Activated CD4-positive, alpha-beta T cell treated with anti-CD3 and anti-CD28 coated beads for 36 hours (primary cell): Measurements from ENCODE around the gene ADAMTS15. TPM values are rescaled to one million over a fixed set of nuclear protein-coding genes. Genes with fewer than 3 reads are reported as not detected.

Experiments used
- ATAC-seq: fragments of 200-7000 bp; cut with Tn5 transposase; one replicate; pipeline ENCODE4 v1.10.0; 2021; ENCODE audit warnings: mild to moderate bottlenecking, moderate library complexity
- CTCF ChIA-PET: fragments of 350-600 bp; sonication (Branson Sonifier 250); formaldehyde crosslinking; loops from one replicate; lab custom pipeline; 2021; ENCODE audit warnings: antibody characterized with exemption; lab: Charles Lee
- POLR2A ChIA-PET: fragments of 350-600 bp; sonication (Branson Sonifier 250); formaldehyde crosslinking; loops from one replicate; lab custom pipeline; 2021; ENCODE audit warnings: antibody characterized with exemption, inconsistent platforms; lab: Charles Lee
- DNase-seq: peaks from one replicate; pipeline ENCODE4 v3.0.0-alpha.2; 2020
- H3K27ac Mint-ChIP-seq: one replicate; pipeline ENCODE4 v1.8.0; 2021; ENCODE audit warnings: mixed read lengths
- H3K27me3 Mint-ChIP-seq: one replicate; pipeline ENCODE4 v1.8.0; 2021; ENCODE audit warnings: mixed read lengths
- H3K36me3 Mint-ChIP-seq: one replicate; pipeline ENCODE4 v1.8.0; 2021; ENCODE audit warnings: low read depth, mixed read lengths
- H3K4me1 Mint-ChIP-seq: one replicate; pipeline ENCODE4 v1.8.0; 2021; ENCODE audit warnings: mixed read lengths
- H3K4me3 Mint-ChIP-seq: one replicate; pipeline ENCODE4 v1.8.0; 2021; ENCODE audit warnings: mild to moderate bottlenecking, moderate library complexity, mixed read lengths
- H3K9me3 Mint-ChIP-seq: one replicate; pipeline ENCODE4 v1.8.0; 2021; ENCODE audit warnings: low read depth, mixed read lengths
- intact Hi-C, 2 experiments: fragments of 100-400 bp; cut with DNase I in 1 of 2; cut with micrococcal nuclease in 1 of 2; formaldehyde crosslinking; loops; one replicate each; pipeline versions ENCODE4 v1.14.2 to v1.15.1; 2022 to 2024; cut with DNase I, micrococcal nuclease
- total RNA-seq, 2 experiments: library from RNA; stranded (reverse); gene quantifications; one replicate each; pipeline ENCODE4 v1.2.3, GENCODE V29; 2021

ADAMTS15 gene
- not detected for total RNA-seq

GRCh38 chr11:130448416-130449309, at the start of gene ADAMTS15:
Gene ADAMTS15 (plus strand): TSS chr11:130448645. CDS start chr11:130448974, 329 bp downstream.
- Mint-ChIP-seq H3K4me1 (peaks cover 9% of the 10 kb centered on the region), H3K36me3 (no peaks in the 10 kb centered on the region), H3K27ac (no peak within 1 kb of the TSS), H3K9me3 (no peaks in the 10 kb centered on the region), H3K27me3 (peaks cover 36% of the 10 kb centered on the region), H3K4me3 (peak within 1 kb of the TSS; percentile 38)
- ChIA-PET CTCF (interaction anchor here (0.7 to 1.9 kb wide), 4 partner anchors 17 to 413 kb away, joined by 3 to 6 read pairs (median 3); no protein-coding TSS in a partner anchor), POLR2A (no interaction called here)
- intact Hi-C loops = no loop called here
- DNase-seq (peak; percentile 74), ATAC-seq (peak; percentile 91)

- CTCF ChIA-PET = interaction anchor here (1.5 kb wide), 1 partner anchor 12 kb away, joined by 3 read pairs; no protein-coding TSS in a partner anchor
- H3K4me1 Mint-ChIP-seq = peaks cover 9% of the 10 kb centered on the region
Measured at GRCh38 chr11:130399196-130399595, 49.2 kb upstream of the ADAMTS15 start.

GRCh38 chr11:130400781-130401483, 47.5 kb upstream of the ADAMTS15 start:
- ATAC-seq (no peak), DNase-seq (no peak)
- CTCF ChIA-PET = interaction anchor here (0.7 to 1.6 kb wide), 3 partner anchors 10 to 41 kb away, joined by 3 to 5 read pairs (median 3); no protein-coding TSS in a partner anchor
- Mint-ChIP-seq H3K36me3 (no peaks in the 10 kb centered on the region), H3K4me3 (no peak overlapping the region), H3K9me3 (no peaks in the 10 kb centered on the region), H3K4me1 (peaks cover 9% of the 10 kb centered on the region), H3K27ac (no peak overlapping the region), H3K27me3 (peaks cover 7% of the 10 kb centered on the region)
- POLR2A ChIA-PET = no interaction called here
- intact Hi-C loops = no loop called here

More at GRCh38 chr11:130399196-130399595, 49.2 kb upstream of the ADAMTS15 start:
- H3K9me3 Mint-ChIP-seq = no peaks in the 10 kb centered on the region
- ATAC-seq (no peak), DNase-seq (no peak)
- H3K4me3 Mint-ChIP-seq = no peak overlapping the region
- POLR2A ChIA-PET = interaction anchor here (0.6 kb wide), 1 partner anchor 179 kb away, joined by 5 read pairs; no protein-coding TSS in a partner anchor
- no peak overlapping the region for H3K27ac Mint-ChIP-seq
- no peaks in the 10 kb centered on the region for H3K36me3 Mint-ChIP-seq
- intact Hi-C loops = no loop called here
- peaks cover 7% of the 10 kb centered on the region for H3K27me3 Mint-ChIP-seq

GRCh38 chr11:130402570-130402969, 45.9 kb upstream of the ADAMTS15 start:
- DNase-seq (no peak), ATAC-seq (no peak)
- H3K4me1 Mint-ChIP-seq = peaks cover 9% of the 10 kb centered on the region
- peaks cover 7% of the 10 kb centered on the region for H3K27me3 Mint-ChIP-seq
- H3K36me3 Mint-ChIP-seq = no peaks in the 10 kb centered on the region
- no peaks in the 10 kb centered on the region for H3K9me3 Mint-ChIP-seq
- no peak overlapping the region for H3K4me3 Mint-ChIP-seq
- CTCF ChIA-PET = no interaction called here
- POLR2A ChIA-PET = no interaction called here
- intact Hi-C loops = no loop called here
- H3K27ac Mint-ChIP-seq = no peak overlapping the region

- H3K4me3 Mint-ChIP-seq = no peak overlapping the region
- DNase-seq (no peak), ATAC-seq (peak; percentile 30)
- peaks cover 7% of the 10 kb centered on the region for H3K27me3 Mint-ChIP-seq
- ChIA-PET POLR2A (no interaction called here), CTCF (interaction anchor here (0.7 kb wide), 1 partner anchor 25 kb away, joined by 4 read pairs; the partner anchor contains the start of gene ADAMTS8)
- no peak overlapping the region for H3K27ac Mint-ChIP-seq
- H3K36me3 Mint-ChIP-seq = no peaks in the 10 kb centered on the region
- H3K9me3 Mint-ChIP-seq = no peaks in the 10 kb centered on the region
- intact Hi-C loops = no loop called here
- H3K4me1 Mint-ChIP-seq = peaks cover 9% of the 10 kb centered on the region
Measured at GRCh38 chr11:130403271-130403804, 45.1 kb upstream of the ADAMTS15 start.

- H3K27me3 Mint-ChIP-seq = peaks cover 7% of the 10 kb centered on the region
- CTCF ChIA-PET = interaction anchor here (0.6 to 0.7 kb wide), 2 partner anchors 24 to 327 kb away, joined by 4 to 5 read pairs; partner anchors contain the start of gene ADAMTS8
- ATAC-seq = no peak
- intact Hi-C loops = no loop called here
- POLR2A ChIA-PET = no interaction called here
- no peaks in the 10 kb centered on the region for H3K36me3 Mint-ChIP-seq
- no peaks in the 10 kb centered on the region for H3K9me3 Mint-ChIP-seq
- no peak overlapping the region for H3K4me3 Mint-ChIP-seq
- DNase-seq = no peak
- H3K4me1 Mint-ChIP-seq = peaks cover 9% of the 10 kb centered on the region
- no peak overlapping the region for H3K27ac Mint-ChIP-seq
Measured at GRCh38 chr11:130403967-130404366, 44.5 kb upstream of the ADAMTS15 start.

- intact Hi-C loops = no loop called here
- CTCF ChIA-PET = interaction anchor here (0.6 kb wide), 1 partner anchor 326 kb away, joined by 5 read pairs; no protein-coding TSS in a partner anchor
- Mint-ChIP-seq H3K9me3 (no peaks in the 10 kb centered on the region), H3K27me3 (peaks cover 10% of the 10 kb centered on the region), H3K4me3 (no peak overlapping the region), H3K4me1 (peaks cover 9% of the 10 kb centered on the region), H3K36me3 (no peaks in the 10 kb centered on the region), H3K27ac (no peak overlapping the region)
- POLR2A ChIA-PET = no interaction called here
- DNase-seq = no peak
- ATAC-seq = no peak
Measured at GRCh38 chr11:130404727-130405126, 43.7 kb upstream of the ADAMTS15 start.

- intact Hi-C loops = no loop called here
- ChIA-PET POLR2A (no interaction called here), CTCF (interaction anchor here (1.0 kb wide), 1 partner anchor 517 kb away, joined by 3 read pairs; no protein-coding TSS in a partner anchor)
- Mint-ChIP-seq H3K36me3 (no peaks in the 10 kb centered on the region), H3K4me3 (no peak overlapping the region), H3K4me1 (peaks cover 8% of the 10 kb centered on the region), H3K9me3 (no peaks in the 10 kb centered on the region), H3K27me3 (peaks cover 7% of the 10 kb centered on the region), H3K27ac (no peak overlapping the region)
- no peak for DNase-seq
- ATAC-seq = no peak
Measured at GRCh38 chr11:130405428-130405827, 43.0 kb upstream of the ADAMTS15 start.

- no peaks in the 10 kb centered on the region for H3K36me3 Mint-ChIP-seq
- CTCF ChIA-PET = interaction anchor here (0.6 kb wide), 1 partner anchor 195 kb away, joined by 4 read pairs; no protein-coding TSS in a partner anchor
Measured at GRCh38 chr11:130407978-130408377, 40.5 kb upstream of the ADAMTS15 start.

GRCh38 chr11:130408401-130408890, 40.0 kb upstream of the ADAMTS15 start:
- H3K36me3 Mint-ChIP-seq = no peaks in the 10 kb centered on the region
- H3K27ac Mint-ChIP-seq = no peak overlapping the region
- H3K4me3 Mint-ChIP-seq = no peak overlapping the region
- H3K9me3 Mint-ChIP-seq = no peaks in the 10 kb centered on the region
- ChIA-PET POLR2A (no interaction called here), CTCF (interaction anchor here (0.6 kb wide), 1 partner anchor 196 kb away, joined by 4 read pairs; no protein-coding TSS in a partner anchor)
- DNase-seq (no peak), ATAC-seq (no peak)
- H3K27me3 Mint-ChIP-seq = peaks cover 8% of the 10 kb centered on the region
- intact Hi-C loops = no loop called here
- H3K4me1 Mint-ChIP-seq = no peaks in the 10 kb centered on the region

More at GRCh38 chr11:130407978-130408377, 40.5 kb upstream of the ADAMTS15 start:
- H3K27me3 Mint-ChIP-seq = peaks cover 8% of the 10 kb centered on the region
- ATAC-seq (no peak), DNase-seq (no peak)
- no peak overlapping the region for H3K4me3 Mint-ChIP-seq
- no peaks in the 10 kb centered on the region for H3K9me3 Mint-ChIP-seq
- POLR2A ChIA-PET = no interaction called here
- H3K27ac Mint-ChIP-seq = no peak overlapping the region
- H3K4me1 Mint-ChIP-seq = no peaks in the 10 kb centered on the region
- intact Hi-C loops = no loop called here

GRCh38 chr11:130408901-130409300, 39.5 kb upstream of the ADAMTS15 start:
- ChIA-PET POLR2A (no interaction called here), CTCF (interaction anchor here (1.0 kb wide), 1 partner anchor 22 kb away, joined by 5 read pairs; no protein-coding TSS in a partner anchor)
- Mint-ChIP-seq H3K36me3 (no peaks in the 10 kb centered on the region), H3K27ac (no peak overlapping the region), H3K27me3 (peaks cover 8% of the 10 kb centered on the region), H3K9me3 (no peaks in the 10 kb centered on the region), H3K4me1 (no peaks in the 10 kb centered on the region), H3K4me3 (no peak overlapping the region)
- intact Hi-C loops = no loop called here
- ATAC-seq = no peak
- no peak for DNase-seq
